Caco-2 (cell line): Measurements from ENCODE around the gene MTERF2. TPM values are rescaled to one million over a fixed set of nuclear protein-coding genes. Genes with fewer than 3 reads are reported as not detected.
"Not testable (repeated sequence)": the region's sequence is repeated elsewhere in the genome, so short reads cannot be mapped to it uniquely, and the experiment has no call there.

Experiments
- BruUV-seq: library from RNA; stranded (reverse); fragments of 400-500 nt; replicated peaks from 2 replicates; lab custom pipeline; 2021; lab: Mats Ljungman, UMichigan
- CTCF ChIA-PET: fragments of 300-600 bp; sonication (Branson Sonifier 250); formaldehyde crosslinking; loops from one replicate; lab custom pipeline; 2022; ENCODE audit warnings: antibody characterized with exemption; lab: Charles Lee
- POLR2A ChIA-PET: fragments of 300-600 bp; sonication (Branson Sonifier 250); formaldehyde crosslinking; loops from one replicate; lab custom pipeline; 2022; ENCODE audit warnings: antibody characterized with exemption; lab: Charles Lee
- DNase-seq, 2 experiments: peaks; one replicate each; pipeline versions ENCODE4 v3.0.0 to v3.0.0-alpha.2; 2020 to 2022
- H3K27me3 ChIP-seq: replicated peaks from 2 replicates; pipeline ENCODE4 v1.6.0; 2011; ENCODE audit warnings: low read length; ENCODE audit not compliant: control insufficient read depth, insufficient read depth
- H3K36me3 ChIP-seq: 2 replicates; pipeline ENCODE4 v1.5.1; 2011; ENCODE audit warnings: low read length; ENCODE audit not compliant: control insufficient read depth, insufficient read depth
- H3K4me1 ChIP-seq: fragments of 250-450 bp; sonication (Bioruptor Pico); 2 replicates; pipeline ENCODE4 v1.5.1; 2020; ENCODE audit warnings: mild to moderate bottlenecking
- H3K4me3 ChIP-seq: 2 replicates; pipeline ENCODE4 v1.5.1; 2011; ENCODE audit warnings: low read depth, mild to moderate bottlenecking, control low read depth, low read length
- H3K9me3 ChIP-seq: fragments of 250-450 bp; sonication (Bioruptor Pico); 2 replicates; pipeline ENCODE4 v1.5.1; 2020; ENCODE audit warnings: mild to moderate bottlenecking, moderate library complexity
- H3K27ac Mint-ChIP-seq: one replicate; pipeline ENCODE4 v1.8.0; 2022; ENCODE audit warnings: mixed read lengths; ENCODE audit not compliant: unreplicated experiment
- H3K27me3 Mint-ChIP-seq: one replicate; pipeline ENCODE4 v1.8.0; 2022; ENCODE audit warnings: mixed read lengths; ENCODE audit not compliant: insufficient read depth, unreplicated experiment
- H3K36me3 Mint-ChIP-seq: one replicate; pipeline ENCODE4 v1.8.0; 2022; ENCODE audit warnings: mild to moderate bottlenecking, mixed read lengths; ENCODE audit not compliant: insufficient read depth, unreplicated experiment
- H3K4me1 Mint-ChIP-seq: one replicate; pipeline ENCODE4 v1.8.0; 2022; ENCODE audit warnings: low read depth, mixed read lengths; ENCODE audit not compliant: unreplicated experiment
- H3K4me3 Mint-ChIP-seq: one replicate; pipeline ENCODE4 v1.8.0; 2022; ENCODE audit warnings: mild to moderate bottlenecking, moderate library complexity, mixed read lengths; ENCODE audit not compliant: unreplicated experiment
- H3K9me3 Mint-ChIP-seq: one replicate; pipeline ENCODE4 v1.8.0; 2022; ENCODE audit warnings: mixed read lengths; ENCODE audit not compliant: unreplicated experiment
- CTCF ChIP-seq, 2 experiments: fragments of 200-600 bp in 1 of 2; IDR thresholded peaks; 1 replicate in 1 of 2; 2 replicates in 1 of 2; pipeline versions ENCODE4 v1.5.1 to v1.8.0; 2011 to 2022; ENCODE audit warnings: antibody characterized with exemption in 1 of 2, control low read depth in 1 of 2, inconsistent platforms in 1 of 2, low read depth in 1 of 2, low read length in 1 of 2, mild to moderate bottlenecking in 1 of 2, moderate library complexity in 1 of 2; ENCODE audit not compliant: insufficient read depth in 1 of 2, severe bottlenecking in 1 of 2, unreplicated experiment in 1 of 2
- intact Hi-C: fragments of 100-400 bp; cut with micrococcal nuclease; formaldehyde crosslinking; loops from one replicate; pipeline ENCODE4 v1.10.0; 2022; ENCODE audit not compliant: unreplicated experiment
- total RNA-seq: library from RNA; stranded (reverse); gene quantifications from 2 replicates; pipeline ENCODE4 v1.2.3, GENCODE V29; 2022

MTERF2 gene
- total RNA-seq, 1 experiment from 2014 or later: 9.8 TPM

DNA sequence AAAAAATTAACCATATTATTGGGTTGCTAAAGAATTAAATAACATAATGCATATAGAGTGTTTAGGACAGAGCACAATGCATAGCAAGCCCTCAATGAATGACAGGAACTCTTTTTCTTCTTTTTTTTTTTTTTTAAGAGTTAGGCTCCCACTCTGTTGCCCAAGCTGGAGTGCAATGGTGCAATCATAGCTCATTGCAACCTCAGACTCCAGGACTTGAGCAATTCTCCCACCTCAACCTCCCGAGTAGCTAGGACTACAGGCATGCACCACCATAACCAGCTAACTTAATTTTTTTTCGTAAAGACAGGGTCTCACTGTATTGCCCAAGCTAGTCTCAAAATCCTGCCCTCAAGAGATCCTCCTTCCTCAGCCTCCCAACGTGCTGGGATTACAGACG, 20.5 kb upstream of the MTERF2 start:
- Histone ChIP-seq H3K4me3 (no peak overlapping the region), H3K9me3 (no peaks in the 10 kb centered on the region), H3K4me1 (no peaks in the 10 kb centered on the region), H3K36me3 (no peaks in the 10 kb centered on the region), H3K27me3 (no peaks in the 10 kb centered on the region)
- Mint-ChIP-seq H3K4me1 (no peaks in the 10 kb centered on the region), H3K27me3 (no peaks in the 10 kb centered on the region), H3K4me3 (no peak overlapping the region), H3K27ac (no peak overlapping the region), H3K36me3 (peaks cover under 1% of the 10 kb centered on the region), H3K9me3 (no peaks in the 10 kb centered on the region)
- ChIA-PET CTCF (no interaction called here), POLR2A (interaction anchor here (0.9 kb wide), 1 partner anchor 30 kb away, joined by 4 read pairs; no protein-coding TSS in a partner anchor)
- BruUV-seq: no TSS peak
- intact Hi-C loops: no loop called here
- TF ChIP-seq CTCF (IDR thresholded peaks at IDR 0.05; ENCODE audit: insufficient read depth in 1 of 2, low read depth in 1 of 2, low read length in 1 of 2, severe bottlenecking in 1 of 2, unreplicated experiment in 1 of 2): no peak
- no peak for DNase-seq

DNA sequence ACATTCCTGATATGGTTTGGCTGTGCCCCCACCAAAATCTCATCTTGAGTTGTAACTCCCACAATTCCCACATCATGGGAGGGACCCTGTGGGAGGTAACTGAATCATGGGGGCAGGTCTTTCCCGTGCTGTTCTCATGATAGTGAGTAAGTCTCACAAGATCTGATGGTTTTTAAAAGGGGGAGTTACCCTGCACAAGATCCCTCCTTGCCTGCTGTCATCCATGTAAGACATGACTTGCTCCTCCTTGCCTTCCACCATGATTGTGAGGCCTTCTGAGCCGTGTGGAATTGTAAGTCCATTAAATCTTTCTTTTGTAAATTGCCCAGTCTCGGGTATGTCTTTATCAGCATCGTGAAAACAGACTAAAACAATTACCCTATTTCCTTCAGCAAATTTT, 15.7 kb upstream of the MTERF2 start:
- H3K36me3 ChIP-seq, H3K36me3 Mint-ChIP-seq, H3K4me3 ChIP-seq, H3K9me3 Mint-ChIP-seq, H3K4me1 Mint-ChIP-seq, DNase-seq, intact Hi-C loops, H3K4me3 Mint-ChIP-seq, H3K27ac Mint-ChIP-seq, POLR2A ChIA-PET, CTCF ChIA-PET, H3K27me3 Mint-ChIP-seq, H3K4me1 ChIP-seq, H3K27me3 ChIP-seq, H3K9me3 ChIP-seq, BruUV-seq: not testable (repeated sequence)

- H3K9me3 Mint-ChIP-seq: no peaks in the 10 kb centered on the region
- TF ChIP-seq CTCF (IDR thresholded peaks at IDR 0.05; ENCODE audit: insufficient read depth in 1 of 2, low read depth in 1 of 2, low read length in 1 of 2, severe bottlenecking in 1 of 2, unreplicated experiment in 1 of 2): no peak
- Histone ChIP-seq H3K36me3 (no peaks in the 10 kb centered on the region), H3K4me1 (peaks cover 12% of the 10 kb centered on the region), H3K27me3 (no peaks in the 10 kb centered on the region), H3K4me3 (no peak overlapping the region), H3K9me3 (no peaks in the 10 kb centered on the region; the same call in 1 of the 2 replicates)
- no peaks in the 10 kb centered on the region for H3K27me3 Mint-ChIP-seq
- H3K4me1 Mint-ChIP-seq: no peaks in the 10 kb centered on the region
- H3K36me3 Mint-ChIP-seq: peaks cover 6% of the 10 kb centered on the region
- no peak overlapping the region for H3K27ac Mint-ChIP-seq
- no peak overlapping the region for H3K4me3 Mint-ChIP-seq
- intact Hi-C loops: no loop called here
- ChIA-PET POLR2A (no interaction called here), CTCF (no interaction called here)
- no TSS peak for BruUV-seq
- no peak for DNase-seq
Observed at GRCh38 chr12:106999446-106999845, 12.5 kb upstream of the MTERF2 start.

DNA sequence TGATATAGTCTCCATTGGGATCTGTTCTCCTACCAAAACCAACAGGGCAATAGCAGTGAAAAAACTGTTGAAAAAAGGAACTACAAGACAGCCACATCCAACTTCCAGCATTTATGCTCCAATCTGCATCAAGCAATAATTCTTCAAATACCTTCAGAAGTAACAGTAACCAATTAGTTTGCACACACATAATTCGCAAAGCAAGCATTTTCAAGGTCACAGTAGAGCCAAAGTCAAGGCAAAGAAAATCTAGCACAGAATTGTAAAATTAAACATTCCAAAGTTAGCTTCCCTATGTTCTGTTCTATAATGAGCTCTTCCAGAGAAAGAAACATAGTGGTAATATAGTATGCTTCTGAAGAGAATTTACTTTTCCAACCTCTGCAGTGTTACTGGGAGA, 11.0 kb upstream of the MTERF2 start:
- peaks cover 6% of the 10 kb centered on the region for H3K36me3 Mint-ChIP-seq
- ChIA-PET POLR2A (no interaction called here), CTCF (no interaction called here)
- intact Hi-C loops: no loop called here
- no peak overlapping the region for H3K27ac Mint-ChIP-seq
- no peaks in the 10 kb centered on the region for H3K4me1 Mint-ChIP-seq
- BruUV-seq: no TSS peak
- no peak overlapping the region for H3K4me3 ChIP-seq
- no peaks in the 10 kb centered on the region for H3K9me3 Mint-ChIP-seq
- no peaks in the 10 kb centered on the region for H3K27me3 Mint-ChIP-seq
- no peaks in the 10 kb centered on the region for H3K36me3 ChIP-seq
- H3K4me1 ChIP-seq: peaks cover 12% of the 10 kb centered on the region
- no peaks in the 10 kb centered on the region; the same call in 1 of the 2 replicates for H3K9me3 ChIP-seq
- no peaks in the 10 kb centered on the region for H3K27me3 ChIP-seq
- no peak for TF ChIP-seq CTCF (IDR thresholded peaks at IDR 0.05; ENCODE audit: insufficient read depth in 1 of 2, low read depth in 1 of 2, low read length in 1 of 2, severe bottlenecking in 1 of 2, unreplicated experiment in 1 of 2)
- H3K4me3 Mint-ChIP-seq: no peak overlapping the region
- no peak for DNase-seq

DNA sequence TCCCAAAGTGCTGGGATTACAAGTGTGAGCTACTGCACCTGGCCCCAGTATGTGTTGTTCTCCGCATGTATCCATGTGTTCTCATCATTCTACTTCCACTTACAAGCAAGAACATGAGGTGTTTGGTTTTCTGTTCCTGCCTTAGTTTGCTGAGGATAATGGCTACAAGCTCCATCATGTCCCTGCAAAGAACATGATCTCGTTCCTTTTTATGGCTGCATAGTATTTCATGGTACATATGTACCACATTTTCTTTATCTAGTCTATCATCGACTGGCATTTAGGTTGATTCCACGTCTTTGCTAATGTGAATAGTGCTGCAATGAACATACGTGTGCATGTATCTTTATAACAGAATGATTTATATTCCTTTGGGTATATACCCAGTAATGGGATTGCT, 9.2 kb upstream of the MTERF2 start:
- H3K4me3 ChIP-seq, POLR2A ChIA-PET, intact Hi-C loops, BruUV-seq, DNase-seq, H3K9me3 Mint-ChIP-seq, H3K9me3 ChIP-seq, H3K36me3 Mint-ChIP-seq, H3K4me3 Mint-ChIP-seq, H3K27ac Mint-ChIP-seq, H3K36me3 ChIP-seq, H3K27me3 ChIP-seq, H3K4me1 Mint-ChIP-seq, H3K27me3 Mint-ChIP-seq, CTCF ChIA-PET: not testable (repeated sequence)
- peaks cover 12% of the 10 kb centered on the region for H3K4me1 ChIP-seq
